GM10847 (cell line): ENCODE results near the gene LENG1.

ENCODE experiments used
- POLR2A ChIP-seq: IDR thresholded peaks from 2 replicates; pipeline ENCODE4 v1.6.1; 2011; ENCODE audit not compliant: insufficient read length; ENCODE audit errors: extremely low read depth

The LENG1 gene

DNA sequence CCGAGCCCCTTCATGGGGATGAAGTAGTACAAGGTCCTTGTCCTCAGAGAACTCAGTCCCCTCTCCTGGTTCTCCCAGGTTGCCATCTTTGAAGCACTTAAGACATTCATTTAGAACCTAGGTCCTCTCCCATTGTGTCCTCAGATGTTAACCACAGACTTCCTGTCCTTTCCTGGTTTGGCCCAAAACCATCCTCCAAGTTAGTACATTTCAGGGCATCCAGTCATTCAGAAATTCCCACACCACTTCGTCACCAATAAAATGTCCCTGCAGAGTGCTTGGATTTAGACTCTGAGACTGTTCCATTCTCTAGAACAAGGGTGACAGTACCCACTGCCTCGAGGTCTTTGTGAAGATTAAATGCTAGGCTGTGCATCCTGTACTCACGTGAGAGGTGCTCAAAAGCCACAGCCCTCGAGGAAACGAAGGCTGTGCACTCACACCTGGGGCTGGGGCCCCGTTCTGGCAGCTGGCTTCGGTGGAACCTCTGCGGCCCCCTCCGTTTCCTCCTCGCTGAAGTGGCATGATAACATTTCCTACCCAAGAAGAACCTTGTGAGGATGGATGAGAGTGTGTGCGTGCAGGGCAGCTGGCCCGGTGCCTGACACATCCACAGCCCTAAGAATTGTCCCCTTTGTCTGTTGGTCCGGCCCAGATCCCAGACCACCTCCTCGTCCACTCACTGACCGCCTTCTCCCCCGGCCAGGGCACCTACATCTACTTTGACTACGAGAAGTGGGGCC, 4.7 kb downstream of the LENG1 start:
- no peak for TF ChIP-seq POLR2A

DNA sequence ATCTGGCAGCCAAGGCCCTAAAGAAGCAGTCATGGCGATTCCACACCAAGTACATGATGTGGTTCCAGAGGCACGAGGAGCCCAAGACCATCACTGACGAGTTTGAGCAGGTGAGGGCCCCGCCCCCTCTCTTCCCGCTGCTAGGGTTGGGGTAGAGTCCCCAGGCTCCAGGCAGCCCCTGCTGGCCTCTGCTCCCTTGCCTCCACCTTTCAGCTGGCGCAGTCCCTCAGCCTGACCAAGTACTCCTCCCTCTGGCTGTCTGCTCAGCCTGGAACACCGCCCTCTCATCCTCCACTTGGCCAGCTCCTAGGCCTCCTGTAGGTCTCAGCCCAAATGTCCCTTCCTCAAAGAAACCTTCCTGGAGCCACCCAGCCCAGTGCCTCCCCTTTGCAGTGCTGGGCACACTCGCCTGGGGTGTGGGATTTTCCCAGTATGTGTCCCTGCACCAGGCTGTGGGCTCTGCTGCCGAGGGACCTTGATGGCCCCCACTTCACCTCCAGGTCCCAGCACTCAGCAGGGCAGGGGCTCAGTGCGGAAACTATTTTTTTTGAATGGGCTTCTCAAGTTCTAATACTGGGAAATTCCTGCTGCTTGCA, 5.7 kb downstream of the LENG1 start:
- TF ChIP-seq POLR2A: no peak

- TF ChIP-seq POLR2A: no peak
These were observed 6.5 kb downstream of the LENG1 start for GRCh38 chr19:54152878-54153524.

DNA sequence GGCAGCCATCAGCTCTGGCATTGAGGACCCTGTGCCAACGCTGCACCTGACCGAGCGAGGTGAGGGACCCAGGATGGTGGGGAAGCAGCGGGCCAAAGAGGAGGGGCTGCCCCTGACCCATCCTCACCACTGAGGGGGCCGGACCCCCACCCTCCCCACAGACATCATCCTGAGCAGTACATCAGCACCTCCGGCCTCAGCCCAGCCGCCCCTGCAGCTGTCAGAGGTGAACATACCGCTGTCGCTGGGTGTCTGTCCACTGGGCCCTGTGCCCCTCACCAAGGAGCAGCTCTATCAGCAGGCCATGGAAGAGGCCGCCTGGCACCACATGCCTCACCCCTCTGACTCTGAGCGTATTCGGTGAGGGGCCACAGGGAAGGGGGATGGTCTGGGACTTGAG, 7.3 kb downstream of the LENG1 start:
- no peak for TF ChIP-seq POLR2A

GRCh38 chr19:54151362-54152035, 8.0 kb downstream of the LENG1 start:
- no peak for TF ChIP-seq POLR2A

- TF ChIP-seq POLR2A: no peak
These were observed 10.3 kb downstream of the LENG1 start for GRCh38 chr19:54149021-54149812.

- no peak for TF ChIP-seq POLR2A
These were observed 11.4 kb downstream of the LENG1 start for GRCh38 chr19:54148158-54148557.

DNA sequence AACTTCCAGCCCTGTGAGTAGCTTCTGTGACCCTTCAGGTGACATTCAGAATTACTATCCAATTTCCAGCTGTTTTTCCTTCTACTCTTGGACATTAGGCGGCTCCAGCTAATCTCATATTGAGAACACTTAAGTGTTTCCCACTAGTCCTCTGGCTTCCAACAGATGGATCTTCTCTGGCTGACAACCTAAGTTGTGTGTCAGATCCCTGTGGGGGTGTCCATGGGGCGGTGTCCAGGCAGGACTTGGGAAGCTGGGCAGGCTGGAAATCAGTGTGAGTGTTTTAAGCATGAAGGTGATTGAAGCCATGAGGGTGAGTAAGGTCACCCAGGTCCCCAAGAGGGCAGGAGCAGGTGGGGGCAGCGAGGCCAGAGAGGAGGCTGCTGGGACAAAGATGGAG, 11.8 kb downstream of the LENG1 start:
- TF ChIP-seq POLR2A: no peak

GRCh38 chr19:54145541-54146158, 13.9 kb downstream of the LENG1 start:
- no peak for TF ChIP-seq POLR2A

GRCh38 chr19:54142166-54142780, 17.2 kb downstream of the LENG1 start:
- TF ChIP-seq POLR2A: no peak

- no peak for TF ChIP-seq POLR2A
These were observed 18.2 kb downstream of the LENG1 start for GRCh38 chr19:54141356-54141755.

DNA sequence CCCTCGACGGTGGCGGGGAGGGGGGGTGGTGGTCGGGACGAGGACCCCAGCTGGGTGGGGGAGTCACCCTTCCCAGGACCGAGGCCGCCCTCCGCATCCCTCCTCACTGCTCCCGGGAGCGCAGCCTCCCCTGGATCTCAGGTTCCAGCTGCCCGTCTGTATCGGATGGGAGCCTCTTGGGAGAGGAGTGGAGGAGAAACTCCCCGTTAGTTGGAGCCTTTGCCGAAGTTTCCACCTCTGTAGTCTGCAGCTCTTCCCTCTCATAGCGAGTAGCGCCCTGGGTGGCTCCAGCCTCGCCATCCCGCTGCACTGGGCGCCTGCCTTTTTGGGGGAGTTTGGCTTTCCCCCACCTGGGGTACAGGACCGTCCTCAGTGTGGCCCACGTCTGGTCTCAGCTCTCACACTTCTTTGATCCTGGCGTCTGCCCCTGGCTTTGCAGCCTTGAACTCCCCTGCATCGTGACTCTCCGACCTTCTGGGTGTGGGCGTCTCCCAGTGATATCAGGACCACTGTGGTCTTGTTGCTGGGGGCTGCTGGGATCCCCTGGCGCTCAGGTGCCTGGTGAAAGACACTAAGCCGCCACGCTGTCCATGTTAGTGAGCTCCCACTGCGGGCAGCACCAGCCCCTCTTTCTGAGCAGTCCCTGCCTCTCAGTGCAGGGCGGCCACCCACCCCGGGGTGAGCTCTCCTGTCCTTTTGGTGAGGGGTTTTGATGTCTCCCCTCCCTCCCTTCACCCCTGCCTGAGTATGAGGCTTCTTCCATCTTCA, 20.8 kb downstream of the LENG1 start:
- no peak for TF ChIP-seq POLR2A

DNA sequence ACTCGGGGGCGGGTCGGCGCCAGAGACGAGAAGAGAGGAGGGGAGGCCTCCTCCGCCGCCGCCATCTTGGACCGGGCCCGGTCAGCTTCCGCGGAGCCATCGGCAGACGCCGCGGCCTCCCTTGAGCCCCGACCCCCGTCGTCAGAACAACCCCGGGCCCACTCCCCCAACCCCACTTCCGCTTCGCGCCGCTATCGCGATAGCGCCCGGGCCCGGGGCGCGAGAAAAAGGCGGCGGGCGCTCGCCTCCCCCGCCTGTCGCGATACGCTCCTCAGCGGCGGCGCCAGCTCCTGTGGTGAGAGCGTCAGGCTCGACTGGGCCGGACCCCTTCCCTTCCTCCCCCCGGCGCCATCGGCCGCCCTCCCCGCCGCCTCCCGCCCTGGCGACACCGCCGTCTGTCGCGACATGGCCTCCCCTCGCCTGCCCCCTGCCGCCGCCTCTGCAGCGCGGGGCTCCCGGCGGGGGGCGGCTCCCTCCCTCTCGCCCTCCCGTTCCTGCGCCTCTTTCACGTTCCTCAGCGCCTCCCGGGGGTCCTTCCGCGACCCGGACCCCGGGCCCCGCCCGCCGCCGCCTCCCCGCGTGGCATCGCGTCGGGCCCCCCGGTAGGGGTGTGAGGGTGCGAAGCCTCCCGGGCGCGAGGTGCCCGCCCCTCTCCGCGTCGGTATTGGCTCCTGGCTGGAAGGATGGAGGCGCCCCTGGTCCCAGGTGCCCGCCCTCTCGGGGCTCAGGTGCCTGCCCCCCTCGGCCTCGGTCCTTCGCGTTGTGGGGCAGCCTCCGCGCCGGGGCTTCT, 21.6 kb downstream of the LENG1 start, which contains the start of gene CNOT3:
Gene CNOT3 (plus strand): TSS at position 64 of the 790 bp plus-strand sequence. CDS start 5,217 bp downstream, outside the sequence.
- TF ChIP-seq POLR2A: peak; percentile 78
